ENCODE measurements around the gene AXIN1.
"Not testable (repeated sequence)": the region's sequence is repeated elsewhere in the genome, so short reads cannot be mapped to it uniquely, and the experiment has no call there.

The AXIN1 gene

GRCh38 chr16:381012-381788, 28.7 kb upstream of the AXIN1 start:
- DNase-seq (ENCODE audit: low read depth): no peak

- DNase-seq (ENCODE audit: low read depth): no peak
Observed at GRCh38 chr16:380762-381011, 28.2 kb upstream of the AXIN1 start.

- DNase-seq (ENCODE audit: low read depth): no peak
Observed at GRCh38 chr16:379961-380761, 27.6 kb upstream of the AXIN1 start.

GRCh38 chr16:379183-379960, 26.8 kb upstream of the AXIN1 start:
- no peak for DNase-seq (ENCODE audit: low read depth)

- DNase-seq (ENCODE audit: low read depth): no peak
Observed at GRCh38 chr16:378821-379182, 26.3 kb upstream of the AXIN1 start.

GRCh38 chr16:378113-378820, 25.7 kb upstream of the AXIN1 start:
- not testable (repeated sequence) for DNase-seq (ENCODE audit: low read depth)

- DNase-seq (ENCODE audit: low read depth): no peak
Observed at GRCh38 chr16:377419-377951, 25.0 kb upstream of the AXIN1 start.

- no peak for DNase-seq (ENCODE audit: low read depth)
Observed at GRCh38 chr16:376817-377418, 24.4 kb upstream of the AXIN1 start.

- no peak for DNase-seq (ENCODE audit: low read depth)
Observed at GRCh38 chr16:375927-376816, 23.6 kb upstream of the AXIN1 start.

- no peak for DNase-seq (ENCODE audit: low read depth)
Observed at GRCh38 chr16:375212-375611, 22.7 kb upstream of the AXIN1 start.

- no peak for DNase-seq (ENCODE audit: low read depth)
Observed at GRCh38 chr16:374616-374926, 22.0 kb upstream of the AXIN1 start.

GRCh38 chr16:373848-374615, 21.5 kb upstream of the AXIN1 start:
- DNase-seq (ENCODE audit: low read depth): no peak

- DNase-seq (ENCODE audit: low read depth): no peak
Observed at GRCh38 chr16:373020-373598, 20.6 kb upstream of the AXIN1 start.

GRCh38 chr16:372302-372983, 19.9 kb upstream of the AXIN1 start:
- DNase-seq (ENCODE audit: low read depth): no peak

- no peak for DNase-seq (ENCODE audit: low read depth)
Observed at GRCh38 chr16:371515-372301, 19.2 kb upstream of the AXIN1 start.

- no peak for DNase-seq (ENCODE audit: low read depth)
Observed at GRCh38 chr16:370979-371514, 18.5 kb upstream of the AXIN1 start.

GRCh38 chr16:370443-370842, 17.9 kb upstream of the AXIN1 start, which contains the start of gene MRPL28:
Gene MRPL28 (minus strand): TSS chr16:370538. CDS start chr16:370218, 320 bp downstream.
- DNase-seq (ENCODE audit: low read depth): peak; percentile 85

Measured in activated T-helper 9 cell treated with anti-CD3 and anti-CD28 coated beads, Interleukin-2, amount 50 U/mL, for 16 hours (primary cell).